Pancreas (tissue), 10 donors: Measurements from ENCODE around the gene KCNH8. TPM values are rescaled to one million over a fixed set of nuclear protein-coding genes. Genes with fewer than 3 reads are reported as not detected.

Source experiments
- ATAC-seq, 4 donors: fragments of 200-7000 bp; cut with Tn5 transposase; one replicate each; pipeline versions ENCODE4 v1.8.0 to v1.9.1; 2020; ENCODE audit warnings: mild to moderate bottlenecking in 4 of 4, moderate library complexity in 4 of 4
- DNase-seq, 6 donors: peaks; one replicate each; pipeline ENCODE4 v3.0.0-alpha.2; 2020
- FAIRE-seq: peaks from 2 replicates; lab custom pipeline; 2012; peaks lifted over from hg19 to GRCh38; lab: Jason Lieb, UNC
- H3K27ac ChIP-seq, 4 donors: fragments of 200-600 bp; sonication (generic); 1 replicate in 3 of 4; 2 replicates in 1 of 4; pipeline versions ENCODE4 v1.5.0 to v1.8.0; 2020
- H3K27me3 ChIP-seq, 4 donors: fragments of 200-600 bp; one replicate each; pipeline ENCODE4 v1.8.0; 2021
- H3K36me3 ChIP-seq, 3 donors: fragments of 200-600 bp; sonication (generic) in 1 of 3; one replicate each; pipeline versions ENCODE4 v1.5.0 to v1.8.0; 2020 to 2021
- H3K4me1 ChIP-seq, 3 donors: fragments of 200-600 bp; one replicate each; pipeline ENCODE4 v1.8.0; 2021
- H3K4me3 ChIP-seq, 4 donors: fragments of 200-600 bp; sonication (generic) in 2 of 4; one replicate each; pipeline versions ENCODE4 v1.5.0 to v1.8.0; 2020 to 2021
- H3K9me3 ChIP-seq, 4 donors: fragments of 200-600 bp; one replicate each; pipeline ENCODE4 v1.8.0; 2021
- WGBS, 2 donors: extraction: QIAGEN DNeasy Blood & Tissue Kit; methylation state at CpG; one replicate each; pipeline ENCODE4 v1.1.7; 2013; 5-methylcytosine and 5-hydroxymethylcytosine counted together
- intact Hi-C, 3 donors: fragments of 100-400 bp; cut with DNase I; formaldehyde crosslinking; loops; one replicate each; pipeline versions ENCODE4 v1.11.1 to v1.14.2; 2022
- polyA plus RNA-seq, 2 donors: library from polyadenylated mRNA; stranded (reverse); fragments of 200-250 nt; gene quantifications; one replicate each; pipeline ENCODE4 v1.2.3, GENCODE V29; 2013
- total RNA-seq, 6 donors: library from RNA; stranded (reverse); fragmentation: NEBNext Ultra II Directional in 4 of 6; extraction: Animal tissue kit (Norgen Biotek cat#: 25700) in 4 of 6; gene quantifications; one replicate each; pipeline versions ENCODE4 v1.2.1 to v1.2.4, GENCODE V29; 2021 to 2023
- TF ChIP-seq, protein P1 (sequence below), 4 donors: fragments of 200-600 bp; sonication (generic) in 3 of 4; IDR thresholded peaks; one replicate each; pipeline versions ENCODE4 v1.5.0 to v1.8.0; 2021; ENCODE audit warnings: antibody characterized with exemption in 4 of 4
- donor health status: healthy with polysubstance abuse.
- donor health status: DM: no; HTN: no; CAD: no; lungs with moderate emphysema.
- donor health status: DM: no; HTN: no; CAD: no.
- donor health status: control.
- donor health status: control.
- donor health status: Bipolar disorder and iron deficiency.
- donor health status: DM: yes; HTN: yes; CAD: no.
- donor health status: DM: no; HTN: no; CAD: no.
- donor health status: DM: no; HTN: no; CAD: no.
- donor health status: DM: yes; HTN: yes; CAD: no.

Gene KCNH8
- total and polyA plus RNA-seq, 8 donors, result 0.51 to 2.6 (median 1.0) TPM

DNA sequence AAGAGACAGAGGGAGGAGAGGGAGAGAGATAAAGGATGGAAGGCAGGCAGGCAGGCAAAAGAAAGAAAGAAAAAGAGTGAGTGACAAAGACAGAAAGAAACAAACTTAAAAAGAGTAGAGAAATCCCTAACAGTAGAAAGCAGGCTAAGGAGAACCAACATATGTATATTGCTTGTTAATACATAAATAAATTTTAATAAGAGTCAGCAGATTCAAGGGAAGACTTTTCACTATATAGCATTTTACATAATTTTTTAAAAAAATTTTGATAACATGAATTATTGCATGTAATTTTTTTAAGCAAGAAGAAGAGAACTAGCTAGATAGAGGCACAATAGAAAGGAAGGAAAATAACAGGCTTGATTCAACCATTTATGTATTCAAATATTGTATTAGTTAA is 291.6 kb downstream of the KCNH8 start:
- Histone ChIP-seq H3K9me3 (no peaks in the 10 kb centered on the region), H3K27ac (no peak overlapping the region), H3K27me3 (peaks cover 0 to 4% (median 0%) of the 10 kb centered on the region in 4 donors), H3K4me3 (no peak overlapping the region), H3K4me1 (no peaks in the 10 kb centered on the region), H3K36me3 (no peaks in the 10 kb centered on the region)
- no peak for FAIRE-seq
- TF ChIP-seq, protein P1, sequence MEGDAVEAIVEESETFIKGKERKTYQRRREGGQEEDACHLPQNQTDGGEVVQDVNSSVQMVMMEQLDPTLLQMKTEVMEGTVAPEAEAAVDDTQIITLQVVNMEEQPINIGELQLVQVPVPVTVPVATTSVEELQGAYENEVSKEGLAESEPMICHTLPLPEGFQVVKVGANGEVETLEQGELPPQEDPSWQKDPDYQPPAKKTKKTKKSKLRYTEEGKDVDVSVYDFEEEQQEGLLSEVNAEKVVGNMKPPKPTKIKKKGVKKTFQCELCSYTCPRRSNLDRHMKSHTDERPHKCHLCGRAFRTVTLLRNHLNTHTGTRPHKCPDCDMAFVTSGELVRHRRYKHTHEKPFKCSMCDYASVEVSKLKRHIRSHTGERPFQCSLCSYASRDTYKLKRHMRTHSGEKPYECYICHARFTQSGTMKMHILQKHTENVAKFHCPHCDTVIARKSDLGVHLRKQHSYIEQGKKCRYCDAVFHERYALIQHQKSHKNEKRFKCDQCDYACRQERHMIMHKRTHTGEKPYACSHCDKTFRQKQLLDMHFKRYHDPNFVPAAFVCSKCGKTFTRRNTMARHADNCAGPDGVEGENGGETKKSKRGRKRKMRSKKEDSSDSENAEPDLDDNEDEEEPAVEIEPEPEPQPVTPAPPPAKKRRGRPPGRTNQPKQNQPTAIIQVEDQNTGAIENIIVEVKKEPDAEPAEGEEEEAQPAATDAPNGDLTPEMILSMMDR (IDR thresholded peaks at IDR 0.05), result no peak
- no peak for DNase-seq
- intact Hi-C loops, result no loop called here
- ATAC-seq, result no peak

- WGBS, 2 donors, result 31 to 33% methylated on average over 2 of the region's 2 CpGs
- TF ChIP-seq, protein P1 (IDR thresholded peaks at IDR 0.05), result no peak
- DNase-seq (no peak), ATAC-seq (no peak), FAIRE-seq (no peak)
- Histone ChIP-seq H3K27ac (no peak overlapping the region), H3K4me3 (no peak overlapping the region), H3K4me1 (no peaks in the 10 kb centered on the region), H3K9me3 (no peaks in the 10 kb centered on the region), H3K36me3 (no peaks in the 10 kb centered on the region), H3K27me3 (peaks cover 0 to 4% (median 0%) of the 10 kb centered on the region in 4 donors)
- intact Hi-C loops, result no loop called here
Measured at GRCh38 chr3:19446138-19446537, 297.8 kb downstream of the KCNH8 start.

- FAIRE-seq (no peak), DNase-seq (no peak), ATAC-seq (no peak)
- peaks cover 0 to 4% (median 0%) of the 10 kb centered on the region in 4 donors for H3K27me3 ChIP-seq
- no peaks in the 10 kb centered on the region for H3K9me3 ChIP-seq
- TF ChIP-seq, protein P1 (IDR thresholded peaks at IDR 0.05), result no peak
- H3K4me3 ChIP-seq, result no peak overlapping the region
- WGBS, 2 donors, result 46 to 58% methylated on average over 1 of the region's 1 CpG
- H3K27ac ChIP-seq, result no peak overlapping the region
- no peaks in the 10 kb centered on the region for H3K36me3 ChIP-seq
- intact Hi-C loops, result no loop called here
- no peaks in the 10 kb centered on the region for H3K4me1 ChIP-seq
Measured at GRCh38 chr3:19446687-19447086, 298.4 kb downstream of the KCNH8 start.

DNA sequence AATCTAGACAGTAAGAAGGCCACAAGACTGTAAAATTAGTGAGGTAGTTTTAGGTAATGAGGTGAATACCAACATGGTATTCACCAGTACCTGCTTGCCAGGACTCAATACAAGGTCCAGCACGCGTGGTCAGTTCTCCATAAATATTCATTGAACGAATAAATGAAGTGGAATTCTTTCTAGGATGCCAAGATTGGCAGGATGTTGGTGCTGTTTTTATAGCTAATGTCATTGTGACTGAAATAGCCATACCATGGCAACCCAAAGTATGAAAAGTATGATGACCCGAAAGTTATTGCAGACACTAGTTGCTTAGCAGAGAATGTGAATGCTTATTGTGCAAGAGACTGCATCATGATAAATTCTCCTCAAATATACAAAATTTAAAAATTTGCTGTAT is 307.2 kb downstream of the KCNH8 start:
- FAIRE-seq, result no peak

DNA sequence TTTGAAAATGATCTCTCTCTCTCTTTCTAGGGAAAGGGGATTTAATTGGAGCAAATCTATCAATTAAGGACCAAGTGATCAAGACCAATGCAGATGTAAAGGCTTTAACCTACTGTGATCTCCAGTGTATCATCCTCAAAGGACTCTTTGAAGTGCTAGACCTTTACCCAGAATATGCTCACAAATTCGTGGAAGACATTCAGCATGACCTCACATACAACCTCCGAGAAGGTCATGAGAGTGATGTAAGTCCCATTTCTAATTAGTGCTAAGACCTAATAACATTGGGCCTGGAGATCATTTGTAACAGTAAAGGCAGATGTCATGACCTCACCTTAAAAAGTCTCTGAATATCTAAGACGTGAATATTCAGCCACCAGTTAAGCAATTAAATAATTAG is 308.4 kb downstream of the KCNH8 start:
- H3K9me3 ChIP-seq, result no peaks in the 10 kb centered on the region
- DNase-seq (no peak), ATAC-seq (no peak), FAIRE-seq (no peak)
- H3K27me3 ChIP-seq, result no peaks in the 10 kb centered on the region
- no peaks in the 10 kb centered on the region for H3K36me3 ChIP-seq
- 45 to 58% methylated on average over 3 of the region's 3 CpGs for WGBS, 2 donors
- intact Hi-C loops, result no loop called here
- no peak overlapping the region for H3K4me3 ChIP-seq
- TF ChIP-seq, protein P1 (IDR thresholded peaks at IDR 0.05), result no peak
- H3K27ac ChIP-seq, result no peak overlapping the region
- H3K4me1 ChIP-seq, result no peaks in the 10 kb centered on the region

More for the DNA sequence above, 307.2 kb downstream of the KCNH8 start:
- ATAC-seq (no peak), DNase-seq (no peak)
- Histone ChIP-seq H3K4me1 (no peaks in the 10 kb centered on the region), H3K9me3 (no peaks in the 10 kb centered on the region), H3K27me3 (no peaks in the 10 kb centered on the region), H3K4me3 (no peak overlapping the region), H3K36me3 (no peaks in the 10 kb centered on the region), H3K27ac (no peak overlapping the region)
- 82 to 92% methylated on average over 4 of the region's 4 CpGs for WGBS, 2 donors
- intact Hi-C loops, result no loop called here
- TF ChIP-seq, protein P1 (IDR thresholded peaks at IDR 0.05), result no peak
